Natural killer cell (primary cell): ENCODE data around the gene CCDC33. TPM values are rescaled to one million over a fixed set of nuclear protein-coding genes. Genes with fewer than 3 reads are reported as not detected.
A peak's percentile ranks its signal among the peaks of the same experiment; 100 is the strongest.

Source experiments
- ATAC-seq, 3 donors: fragments of 150-1000 bp in 2 of 3; fragments of 200-7000 bp in 1 of 3; cut with Tn5 transposase; 1 replicate in 1 of 3; 2 replicates in 2 of 3; pipeline ENCODE4 v1.10.0; 2021; ENCODE audit warnings: mild to moderate bottlenecking in 2 of 3, moderate library complexity in 2 of 3
- DNase-seq, 2 donors: peaks; one replicate each; pipeline versions ENCODE4 v3.0.0 to v3.0.0-alpha.2; 2013 to 2021; ENCODE audit warnings: mixed read lengths in 1 of 2
- H3K27ac ChIP-seq: one replicate; pipeline ENCODE4 v1.5.1; 2013; ENCODE audit warnings: mild to moderate bottlenecking, low read length
- H3K27me3 ChIP-seq: one replicate; pipeline ENCODE4 v1.6.1; 2013; ENCODE audit warnings: low read length; ENCODE audit not compliant: control insufficient read depth, insufficient read depth
- H3K36me3 ChIP-seq: one replicate; pipeline ENCODE4 v1.6.1; 2013; ENCODE audit warnings: low read length; ENCODE audit not compliant: control insufficient read depth, insufficient read depth
- H3K4me1 ChIP-seq: one replicate; pipeline ENCODE4 v1.6.1; 2013; ENCODE audit warnings: low read length; ENCODE audit not compliant: control insufficient read depth, insufficient read depth
- H3K4me3 ChIP-seq: one replicate; pipeline ENCODE4 v1.5.1; 2013; ENCODE audit warnings: low read length
- H3K9me3 ChIP-seq: one replicate; pipeline ENCODE4 v1.6.1; 2013; ENCODE audit warnings: low read length; ENCODE audit not compliant: control insufficient read depth, insufficient read depth
- H3K27ac Mint-ChIP-seq, 2 donors: one replicate each; pipeline ENCODE4 v1.8.0; 2022; ENCODE audit warnings: mild to moderate bottlenecking in 2 of 2, mixed read lengths in 2 of 2, moderate library complexity in 1 of 2
- H3K27me3 Mint-ChIP-seq, 2 donors: one replicate each; pipeline ENCODE4 v1.8.0; 2022; ENCODE audit warnings: low read depth in 2 of 2, mixed read lengths in 2 of 2
- H3K36me3 Mint-ChIP-seq: one replicate; pipeline ENCODE4 v1.8.0; 2022; ENCODE audit warnings: mixed read lengths
- H3K4me1 Mint-ChIP-seq, 2 donors: one replicate each; pipeline ENCODE4 v1.8.0; 2022; ENCODE audit warnings: mixed read lengths in 2 of 2
- H3K4me3 Mint-ChIP-seq: one replicate; pipeline ENCODE4 v1.8.0; 2022; ENCODE audit warnings: mild to moderate bottlenecking, moderate library complexity, mixed read lengths
- H3K9me3 Mint-ChIP-seq, 2 donors: one replicate each; pipeline ENCODE4 v1.8.0; 2022; ENCODE audit warnings: mixed read lengths in 2 of 2
- WGBS: methylation state at CpG from one replicate; pipeline ENCODE4 v1.1.7; 2013; ENCODE audit warnings: missing lambda C conversion rate; ENCODE audit not compliant: insufficient coverage; 5-methylcytosine and 5-hydroxymethylcytosine counted together
- intact Hi-C: fragments of 100-400 bp; cut with micrococcal nuclease; formaldehyde crosslinking; loops from one replicate; pipeline ENCODE4 v1.14.2; 2022
- total RNA-seq, 4 donors: library from RNA; stranded (reverse); fragments of 120-200 nt in 1 of 4; gene quantifications; one replicate each; pipeline versions ENCODE4 v1.2.3 to v1.2.4, GENCODE V29; 2013 to 2022
- TF ChIP-seq, protein P1 (sequence below): fragments of 200-600 bp; IDR thresholded peaks from one replicate; pipeline ENCODE4 v1.8.0; 2022; ENCODE audit warnings: antibody characterized with exemption

Gene CCDC33
- total RNA-seq, 3 donors from 2014 or later (not counting 1 experiment from before 2014, with no cell fraction given) = not detected

DNA sequence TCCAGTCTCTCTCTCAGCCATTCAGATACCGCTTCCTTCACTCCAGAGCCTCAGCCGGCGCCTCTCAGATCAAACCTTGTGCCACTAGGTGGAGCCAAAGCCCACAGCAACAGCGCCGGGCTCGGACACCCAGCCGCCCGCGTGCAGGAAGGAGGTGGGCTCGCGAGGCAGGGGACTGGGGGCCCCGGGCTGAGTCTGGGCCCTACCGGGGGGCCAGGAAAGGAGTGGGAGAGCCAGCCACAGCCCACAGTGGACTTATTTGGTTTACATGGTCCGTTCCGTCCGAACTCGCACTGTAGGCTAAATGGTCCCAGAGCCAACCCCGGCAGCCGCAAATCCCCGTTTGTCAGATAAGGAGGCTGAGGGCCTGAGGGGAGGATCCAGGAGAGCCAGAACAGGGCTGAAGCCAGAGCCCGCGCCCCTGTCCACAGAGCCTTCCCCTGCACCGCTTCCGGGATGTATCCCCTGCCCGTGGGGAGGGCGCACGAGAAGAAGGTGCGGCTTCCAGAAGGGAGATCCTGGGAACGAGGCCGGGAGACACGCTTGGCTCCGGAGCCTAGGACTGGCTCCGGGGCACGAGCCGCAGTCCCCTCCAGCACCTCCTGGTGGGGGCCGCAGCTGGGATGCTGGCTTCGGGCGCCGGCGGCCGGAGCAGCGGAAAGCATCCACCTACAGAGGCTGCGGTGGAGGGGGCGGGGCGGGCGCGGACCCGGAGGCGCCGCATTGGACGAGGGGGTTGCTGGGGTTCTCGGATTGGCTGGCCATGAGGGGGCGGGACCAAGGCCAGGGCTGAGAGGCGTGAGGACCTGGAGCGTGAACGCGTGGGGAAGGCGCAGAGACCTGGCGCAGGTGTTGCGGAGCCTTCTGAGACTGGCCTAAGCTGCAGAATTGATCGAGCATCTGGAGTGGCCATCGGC lies 137.9 kb downstream of the CCDC33 start:
- peak overlapping the region; percentile 48 for H3K27ac ChIP-seq

DNA sequence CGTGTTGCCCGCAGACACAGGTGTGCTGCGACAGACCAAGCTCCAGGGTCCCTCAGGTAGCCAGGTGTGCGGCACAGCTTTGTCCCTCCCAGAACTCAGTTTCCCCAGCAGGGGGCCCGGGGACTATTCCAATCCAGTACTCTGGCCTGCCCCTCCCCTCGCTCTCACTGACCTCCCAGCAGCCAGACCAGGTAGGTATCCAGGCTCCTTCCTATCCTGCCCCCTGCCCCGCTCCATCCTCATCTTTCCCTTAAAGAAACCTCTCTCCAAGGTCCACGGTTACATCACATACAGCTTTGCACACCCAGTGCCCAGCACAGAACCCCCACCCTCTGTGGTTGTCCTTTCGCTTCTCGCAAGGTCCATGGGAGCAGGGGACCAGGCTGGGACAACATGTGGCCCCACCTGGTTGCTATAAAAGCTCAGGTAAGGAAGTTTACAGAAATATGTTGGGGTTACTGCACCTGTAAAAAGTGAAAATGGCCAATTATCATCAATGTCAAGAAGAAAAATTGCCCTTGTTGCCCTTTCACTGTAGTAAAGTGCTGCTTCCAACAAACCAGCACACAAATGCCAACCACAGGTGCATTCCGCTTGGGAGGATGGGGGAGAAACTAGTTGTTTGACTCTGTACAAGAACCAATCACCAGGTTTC lies 138.6 kb downstream of the CCDC33 start:
- 28% methylated on average over 10 of the region's 11 CpGs for WGBS
- intact Hi-C loops = loop anchor here (2.0 to 5.0 kb wide), 2 partner anchors 394 to 578 kb away; no protein-coding TSS in a partner anchor
- no peak for ATAC-seq
- Histone ChIP-seq H3K4me3 (no peak overlapping the region), H3K4me1 (peaks cover 20% of the 10 kb centered on the region), H3K27me3 (no peaks in the 10 kb centered on the region), H3K36me3 (no peaks in the 10 kb centered on the region), H3K27ac (no peak overlapping the region), H3K9me3 (no peaks in the 10 kb centered on the region)
- TF ChIP-seq, protein P1, sequence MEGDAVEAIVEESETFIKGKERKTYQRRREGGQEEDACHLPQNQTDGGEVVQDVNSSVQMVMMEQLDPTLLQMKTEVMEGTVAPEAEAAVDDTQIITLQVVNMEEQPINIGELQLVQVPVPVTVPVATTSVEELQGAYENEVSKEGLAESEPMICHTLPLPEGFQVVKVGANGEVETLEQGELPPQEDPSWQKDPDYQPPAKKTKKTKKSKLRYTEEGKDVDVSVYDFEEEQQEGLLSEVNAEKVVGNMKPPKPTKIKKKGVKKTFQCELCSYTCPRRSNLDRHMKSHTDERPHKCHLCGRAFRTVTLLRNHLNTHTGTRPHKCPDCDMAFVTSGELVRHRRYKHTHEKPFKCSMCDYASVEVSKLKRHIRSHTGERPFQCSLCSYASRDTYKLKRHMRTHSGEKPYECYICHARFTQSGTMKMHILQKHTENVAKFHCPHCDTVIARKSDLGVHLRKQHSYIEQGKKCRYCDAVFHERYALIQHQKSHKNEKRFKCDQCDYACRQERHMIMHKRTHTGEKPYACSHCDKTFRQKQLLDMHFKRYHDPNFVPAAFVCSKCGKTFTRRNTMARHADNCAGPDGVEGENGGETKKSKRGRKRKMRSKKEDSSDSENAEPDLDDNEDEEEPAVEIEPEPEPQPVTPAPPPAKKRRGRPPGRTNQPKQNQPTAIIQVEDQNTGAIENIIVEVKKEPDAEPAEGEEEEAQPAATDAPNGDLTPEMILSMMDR = no peak
- Mint-ChIP-seq H3K4me1 (peaks cover 12 to 22% of the 10 kb centered on the region in 2 donors), H3K4me3 (peak overlapping the region; percentile 78), H3K27ac (peak overlapping the region in 1 of 2 donors; percentile 68), H3K36me3 (no peaks in the 10 kb centered on the region), H3K27me3 (peaks cover 7 to 8% of the 10 kb centered on the region in 2 donors), H3K9me3 (no peaks in the 10 kb centered on the region)
- DNase-seq = no peak

More for the DNA sequence above, 137.9 kb downstream of the CCDC33 start:
- peaks cover 7 to 13% of the 10 kb centered on the region in 2 donors for H3K27me3 Mint-ChIP-seq
- H3K4me1 Mint-ChIP-seq = peaks cover 12 to 22% of the 10 kb centered on the region in 2 donors
- H3K4me3 Mint-ChIP-seq = peak overlapping the region; percentile 78
- peak overlapping the region; percentile 35 to 68 for H3K27ac Mint-ChIP-seq
- no peaks in the 10 kb centered on the region for H3K27me3 ChIP-seq
- H3K9me3 ChIP-seq = no peaks in the 10 kb centered on the region
- no peaks in the 10 kb centered on the region for H3K36me3 Mint-ChIP-seq
- H3K9me3 Mint-ChIP-seq = no peaks in the 10 kb centered on the region
- peak; percentile 91 to 96 for DNase-seq
- H3K36me3 ChIP-seq = no peaks in the 10 kb centered on the region
- H3K4me1 ChIP-seq = peaks cover 20% of the 10 kb centered on the region
- ATAC-seq = peak; percentile 94 to 97 (median 96)
- intact Hi-C loops = loop anchor here (1.0 to 5.0 kb wide), 5 partner anchors 64 to 578 kb away; no protein-coding TSS in a partner anchor
- under 1% methylated on average over 62 of the region's 62 CpGs for WGBS
- TF ChIP-seq, protein P1 = peak; percentile 94
- peak overlapping the region; percentile 81 for H3K4me3 ChIP-seq

DNA sequence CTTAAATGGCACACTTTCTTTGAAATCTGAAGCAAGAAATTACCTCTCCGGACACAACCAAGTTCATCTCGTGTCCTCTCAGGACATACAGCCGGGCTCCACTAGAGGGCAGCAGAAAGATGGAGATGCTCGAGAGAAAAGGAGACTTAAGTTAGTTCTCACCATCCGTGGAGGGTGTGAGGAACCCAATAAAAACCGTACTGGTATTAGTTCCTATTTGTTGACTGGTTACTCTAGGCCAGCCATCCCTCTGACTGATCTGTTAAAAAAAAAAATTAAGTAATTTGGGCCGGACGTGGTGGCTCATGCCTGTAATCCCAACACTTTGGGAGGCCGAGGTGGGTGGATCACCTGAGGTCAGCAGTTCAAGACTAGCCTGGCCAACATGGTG lies 139.2 kb downstream of the CCDC33 start:
- H3K4me3 ChIP-seq = no peak overlapping the region
- Mint-ChIP-seq H3K27ac (peak overlapping the region in 1 of 2 donors; percentile 68), H3K9me3 (no peaks in the 10 kb centered on the region), H3K4me1 (peaks cover 12 to 22% of the 10 kb centered on the region in 2 donors), H3K27me3 (peaks cover 4 to 7% of the 10 kb centered on the region in 2 donors), H3K36me3 (no peaks in the 10 kb centered on the region), H3K4me3 (peak overlapping the region; percentile 78)
- 18% methylated on average over 9 of the region's 9 CpGs for WGBS
- peaks cover 20% of the 10 kb centered on the region for H3K4me1 ChIP-seq
- H3K27ac ChIP-seq = no peak overlapping the region
- intact Hi-C loops = loop anchor here (2.0 kb wide), 1 partner anchor 394 kb away; no protein-coding TSS in a partner anchor
- ATAC-seq (peak; percentile 32 to 45 (median 37)), DNase-seq (peak; percentile 71 to 89)
- H3K9me3 ChIP-seq = no peaks in the 10 kb centered on the region
- TF ChIP-seq, protein P1 = peak; percentile 77
- H3K27me3 ChIP-seq = no peaks in the 10 kb centered on the region
- no peaks in the 10 kb centered on the region for H3K36me3 ChIP-seq
